Left renal pelvis (tissue), 4 donors: ENCODE data around the gene NEK9. TPM values are rescaled to one million over a fixed set of nuclear protein-coding genes. Genes with fewer than 3 reads are reported as not detected.
A peak's percentile ranks its signal among the peaks of the same experiment; 100 is the strongest.
"Not testable (repeated sequence)": the region's sequence is repeated elsewhere in the genome, so short reads cannot be mapped to it uniquely, and the experiment has no call there.

ENCODE experiments used
- DNase-seq, 4 donors: peaks; one replicate each; pipeline ENCODE4 v3.0.0-alpha.2; 2013; ENCODE audit warnings: low read depth in 4 of 4, low spot score in 3 of 4
- polyA plus RNA-seq, 4 donors: library from polyadenylated mRNA; unstranded; fragments of 120-200 nt; gene quantifications; one replicate each; pipeline ENCODE4 v1.2.1, GENCODE V29; 2013; ENCODE audit not compliant: insufficient read length in 4 of 4

The NEK9 gene
- polyA plus RNA-seq, 4 donors: 117 to 141 (median 122) TPM

- DNase-seq: no peak
These were observed 20.7 kb upstream of the NEK9 start for GRCh38 chr14:75147423-75148071.

- no peak for DNase-seq
These were observed 18.1 kb upstream of the NEK9 start for GRCh38 chr14:75144944-75145343.

- DNase-seq: no peak
These were observed 17.1 kb upstream of the NEK9 start for GRCh38 chr14:75143761-75144527.

GRCh38 chr14:75142494-75142893, 15.6 kb upstream of the NEK9 start:
- no peak for DNase-seq

DNA sequence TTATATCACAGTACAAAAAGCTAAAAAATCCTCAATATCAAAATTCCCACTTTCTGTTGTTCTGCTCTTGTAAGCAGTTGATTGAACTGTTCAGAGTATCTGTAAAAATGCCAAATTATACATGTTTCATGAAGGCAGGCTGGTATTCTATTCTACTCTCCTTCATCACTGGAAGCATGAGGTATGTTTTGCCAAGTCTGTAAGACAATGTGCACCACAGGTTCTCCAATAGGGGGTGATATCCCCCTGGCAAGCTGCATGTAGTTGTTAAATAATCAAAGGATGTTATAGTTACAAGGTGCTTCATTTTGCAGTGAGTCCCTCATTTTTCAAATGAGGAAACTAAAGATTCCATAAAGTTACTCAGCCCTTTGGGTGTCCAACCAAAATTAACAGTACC, 15.1 kb upstream of the NEK9 start:
- no peak for DNase-seq

GRCh38 chr14:75141062-75141461, 14.2 kb upstream of the NEK9 start:
- DNase-seq: no peak

- no peak for DNase-seq
These were observed 13.8 kb upstream of the NEK9 start for GRCh38 chr14:75140620-75141019.

DNA sequence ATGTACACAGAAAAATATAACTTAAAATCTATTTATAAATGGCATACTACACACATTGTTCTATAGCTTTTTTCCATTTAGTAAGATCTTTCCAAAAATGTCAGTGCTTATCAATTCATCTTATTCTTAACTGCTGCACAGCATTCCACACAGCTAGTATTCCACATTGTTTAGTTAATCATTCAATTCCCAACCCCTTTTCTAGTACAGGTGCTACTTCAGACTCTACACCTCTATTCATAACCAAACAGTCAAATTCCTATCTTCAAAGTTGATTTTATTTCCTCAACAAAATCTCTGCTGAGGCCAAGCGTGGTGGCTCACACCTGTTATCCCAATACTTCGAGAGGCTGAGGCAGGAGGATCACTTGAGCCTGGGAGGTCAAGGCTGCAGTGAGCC, 12.3 kb upstream of the NEK9 start:
- DNase-seq: no peak

GRCh38 chr14:75138492-75138891, 11.6 kb upstream of the NEK9 start:
- DNase-seq: no peak

GRCh38 chr14:75134644-75135043, 7.8 kb upstream of the NEK9 start:
- DNase-seq: no peak

DNA sequence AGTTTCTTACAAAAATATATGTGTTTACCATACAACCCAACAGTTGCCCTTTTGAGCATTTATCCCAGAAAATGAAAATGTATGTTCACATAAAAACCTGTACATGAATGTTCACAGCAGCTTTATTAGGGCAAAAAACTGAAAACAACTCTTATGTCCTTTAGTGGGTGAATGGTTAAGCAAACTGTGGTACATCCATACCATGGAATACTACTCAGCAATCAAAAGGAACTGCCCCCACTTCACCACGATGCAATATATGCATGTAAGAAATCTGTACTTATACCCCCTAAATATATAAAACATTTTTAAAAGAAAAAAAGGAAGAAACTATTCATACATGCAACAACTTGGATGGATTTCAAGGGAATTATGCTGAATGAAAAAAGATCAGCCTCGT, 6.7 kb upstream of the NEK9 start:
- no peak for DNase-seq

GRCh38 chr14:75132382-75133086, 5.7 kb upstream of the NEK9 start:
- peak; percentile 50 to 70 (median 60) for DNase-seq

- no peak for DNase-seq
These were observed 1.7 kb upstream of the NEK9 start for GRCh38 chr14:75128596-75128990.

DNA sequence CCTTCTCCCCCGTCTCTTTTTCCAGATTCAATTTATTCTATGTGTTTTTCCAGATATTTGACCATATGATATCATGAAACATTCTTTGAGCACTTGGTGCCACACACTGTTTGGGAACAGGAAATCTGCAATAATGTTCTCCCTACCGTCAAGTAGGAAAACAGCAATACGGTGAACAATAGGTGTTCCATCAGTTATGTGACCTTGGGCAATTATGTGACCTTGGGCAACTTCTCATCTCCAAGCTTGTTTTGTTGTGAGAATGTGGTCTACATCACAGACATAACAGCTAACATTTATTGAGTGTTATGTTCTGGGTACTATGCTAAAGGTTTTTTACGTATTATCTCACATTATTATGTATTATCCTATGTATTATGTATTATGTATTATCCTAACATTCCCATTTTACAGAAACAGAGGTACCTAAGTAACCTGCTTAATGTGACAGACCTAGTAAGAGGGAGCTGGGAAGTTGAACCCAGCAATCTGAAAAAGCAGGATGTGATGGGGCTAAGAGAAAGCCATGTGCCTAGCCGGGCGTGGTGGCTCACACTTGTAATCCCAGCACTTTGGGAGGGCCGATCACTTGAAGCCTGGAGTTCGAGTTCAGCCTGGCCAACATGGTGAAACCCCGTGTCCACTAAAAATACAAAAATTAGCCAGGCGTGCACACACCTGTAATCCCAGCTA, 1.2 kb upstream of the NEK9 start:
- no peak for DNase-seq

- DNase-seq: not testable (repeated sequence)
These were observed 599 bp upstream of the NEK9 start for GRCh38 chr14:75127474-75127820.

DNA sequence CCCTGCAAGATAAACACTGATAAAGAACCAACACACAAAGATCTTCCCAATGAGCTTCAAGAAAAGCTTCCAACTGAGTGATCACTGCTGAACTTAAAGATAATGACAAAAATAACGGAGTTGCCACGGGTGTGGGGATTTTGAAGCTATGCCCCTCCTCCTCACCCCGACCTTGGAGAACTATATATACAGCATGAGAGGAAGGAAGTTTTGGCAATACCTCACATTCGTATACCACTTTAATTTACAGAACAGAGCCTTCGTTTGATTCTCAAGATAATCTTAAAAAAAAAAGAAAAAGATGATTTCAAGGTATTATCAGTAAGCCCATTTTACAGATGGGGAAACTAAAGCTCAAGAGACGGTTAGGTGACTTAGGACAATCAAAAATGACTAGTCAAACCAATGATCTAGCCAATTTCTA, 715 bp downstream of the NEK9 start:
- DNase-seq: no peak

- no peak for DNase-seq
These were observed 1.2 kb downstream of the NEK9 start for GRCh38 chr14:75125617-75126016.

DNA sequence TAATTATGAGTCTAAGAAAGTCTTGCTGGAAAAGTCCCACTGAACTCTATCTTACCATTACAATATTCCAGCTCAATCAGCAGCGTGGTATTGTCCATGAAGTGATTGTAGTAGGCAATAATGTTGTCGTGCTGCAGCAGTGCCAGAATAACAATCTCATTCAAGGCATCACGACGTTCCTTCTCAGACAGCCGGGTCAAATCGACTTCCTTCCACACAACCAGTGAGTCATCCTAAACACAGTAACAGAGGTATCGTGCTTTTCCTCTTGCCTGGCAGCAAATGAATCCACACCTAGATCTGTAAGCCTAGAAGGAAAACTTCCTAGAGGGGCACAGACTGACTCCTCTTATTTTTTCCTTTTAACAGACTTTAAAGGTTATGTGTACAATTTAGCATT, 2.9 kb downstream of the NEK9 start:
- no peak for DNase-seq

DNA sequence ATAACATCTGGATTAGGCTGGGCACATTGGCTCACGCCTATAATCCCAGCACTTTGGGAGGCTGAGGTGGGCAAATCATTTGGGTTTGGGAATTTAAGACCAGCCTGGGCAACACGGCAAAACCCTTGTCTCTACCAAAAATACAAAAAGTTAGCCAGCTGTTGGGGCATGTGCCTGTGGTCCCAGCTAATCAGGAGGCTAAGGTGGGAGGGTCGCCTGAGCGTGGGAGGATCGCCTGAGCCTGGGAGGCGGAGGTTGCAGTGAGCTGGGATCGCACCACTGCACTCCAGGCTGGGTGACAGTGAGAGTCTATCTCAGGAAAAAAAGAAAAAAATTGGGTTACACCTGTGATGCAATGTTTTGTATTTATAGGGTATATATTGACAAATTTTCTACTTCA, 5.3 kb downstream of the NEK9 start:
- DNase-seq: no peak

DNA sequence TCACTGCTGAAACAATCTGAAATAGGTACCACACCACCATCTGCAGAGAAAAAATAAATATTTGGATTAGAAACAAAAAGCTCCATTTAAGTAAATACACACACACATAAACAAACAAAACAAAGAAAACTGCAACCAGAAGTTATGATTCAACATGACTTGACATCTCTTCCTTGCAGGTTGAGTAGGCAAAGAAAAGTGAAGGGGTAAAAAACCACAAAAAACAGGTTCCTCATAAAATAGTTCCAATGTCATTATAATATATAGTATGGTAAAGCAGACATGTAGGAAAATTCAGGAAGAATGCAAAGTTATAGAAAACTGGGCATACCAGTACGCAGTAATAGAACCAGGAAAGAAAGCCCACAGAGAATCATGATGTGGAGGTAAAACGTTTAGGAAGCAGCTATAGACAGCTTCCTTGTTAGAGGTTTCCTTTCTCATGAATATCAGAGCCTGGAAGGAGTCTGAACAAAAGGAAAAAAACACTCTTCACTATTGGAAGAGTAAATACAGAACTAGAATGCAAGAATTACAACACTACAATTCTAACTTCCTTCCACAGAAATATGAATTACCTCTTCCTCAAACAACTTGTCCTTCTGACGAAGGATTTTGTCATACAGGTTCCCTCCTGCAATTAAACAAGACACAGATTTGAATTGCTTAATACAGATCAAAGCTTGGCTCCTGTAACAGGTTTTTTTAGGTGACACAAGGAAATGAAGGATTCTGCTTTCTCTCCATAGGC, 6.1 kb downstream of the NEK9 start:
- no peak for DNase-seq

DNA sequence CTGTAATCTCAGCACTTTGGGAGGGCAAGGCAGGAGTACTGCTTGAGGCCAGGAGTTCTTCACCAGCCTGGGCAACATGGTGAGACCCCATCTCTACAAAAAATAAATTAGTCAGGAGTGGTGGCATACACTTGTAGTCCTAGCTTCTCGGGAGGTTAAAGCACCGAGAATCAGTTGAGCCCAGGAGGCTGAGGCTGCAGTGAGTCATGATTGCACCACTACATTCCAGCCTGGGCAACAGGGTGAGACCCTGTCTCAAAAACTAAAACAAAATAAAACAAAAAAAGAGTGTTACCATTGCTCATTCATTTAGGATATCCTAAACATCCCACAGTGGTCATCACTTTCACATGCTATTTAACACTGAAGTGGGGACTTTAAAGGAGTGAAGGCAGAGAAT, 7.8 kb downstream of the NEK9 start:
- no peak for DNase-seq
